NK-92 (cell line): Measurements from ENCODE around the gene H1-8.
"Not testable (repeated sequence)": the region's sequence is repeated elsewhere in the genome, so short reads cannot be mapped to it uniquely, and the experiment has no call there.

Experiments used
- DNase-seq: peaks from one replicate; lab custom pipeline; 2025; ENCODE audit not compliant: unreplicated experiment; lab: John Stamatoyannopoulos, UW

H1-8 gene, protein sequence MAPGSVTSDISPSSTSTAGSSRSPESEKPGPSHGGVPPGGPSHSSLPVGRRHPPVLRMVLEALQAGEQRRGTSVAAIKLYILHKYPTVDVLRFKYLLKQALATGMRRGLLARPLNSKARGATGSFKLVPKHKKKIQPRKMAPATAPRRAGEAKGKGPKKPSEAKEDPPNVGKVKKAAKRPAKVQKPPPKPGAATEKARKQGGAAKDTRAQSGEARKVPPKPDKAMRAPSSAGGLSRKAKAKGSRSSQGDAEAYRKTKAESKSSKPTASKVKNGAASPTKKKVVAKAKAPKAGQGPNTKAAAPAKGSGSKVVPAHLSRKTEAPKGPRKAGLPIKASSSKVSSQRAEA

GRCh38 chr3:129543156-129543790 is at the start of gene H1-8:
TSS of gene H1-8 (plus strand) at chr3:129543175. CDS start at chr3:129543219, 44 bp downstream.
- no peak for DNase-seq

DNA sequence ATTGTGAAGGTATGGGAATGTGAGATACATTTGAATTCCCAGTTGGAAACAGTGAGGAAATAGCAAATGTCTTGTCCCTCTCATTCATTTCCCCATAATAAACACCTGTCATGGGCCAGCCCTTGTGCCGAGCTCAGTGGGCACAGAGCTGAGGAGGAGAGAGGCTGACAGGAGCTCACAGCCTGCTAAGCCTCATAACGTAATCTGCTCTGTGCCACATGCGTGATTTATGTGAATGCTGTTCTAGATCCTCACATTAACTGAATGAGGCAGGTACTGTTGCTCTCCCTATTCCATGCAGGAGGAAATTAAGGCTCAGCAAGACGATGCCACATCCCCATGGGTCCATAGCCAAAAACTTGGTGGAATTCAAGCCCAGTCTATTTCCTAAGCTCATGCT is 49.8 kb upstream of the H1-8 start:
- no peak for DNase-seq

DNA sequence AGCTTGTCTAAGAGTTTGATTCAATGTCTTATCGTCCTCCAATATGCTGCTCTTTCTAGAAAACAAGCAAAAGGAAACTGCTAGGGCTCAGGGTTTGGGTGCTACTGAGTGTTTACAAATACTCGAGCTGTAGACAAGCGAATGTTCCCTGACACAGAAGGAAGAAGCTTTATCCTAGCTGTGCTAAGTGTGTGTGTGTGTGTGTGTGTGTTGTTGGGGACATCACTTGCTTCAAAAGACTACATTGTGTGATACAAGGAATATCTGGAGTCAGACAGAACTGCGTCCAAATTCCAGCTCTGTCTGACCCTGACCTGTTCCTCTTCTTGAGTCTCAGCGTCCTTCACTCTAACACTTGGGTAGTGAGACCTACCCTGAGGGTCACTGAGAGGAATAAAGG is 48.5 kb upstream of the H1-8 start:
- DNase-seq, result not testable (repeated sequence)

DNA sequence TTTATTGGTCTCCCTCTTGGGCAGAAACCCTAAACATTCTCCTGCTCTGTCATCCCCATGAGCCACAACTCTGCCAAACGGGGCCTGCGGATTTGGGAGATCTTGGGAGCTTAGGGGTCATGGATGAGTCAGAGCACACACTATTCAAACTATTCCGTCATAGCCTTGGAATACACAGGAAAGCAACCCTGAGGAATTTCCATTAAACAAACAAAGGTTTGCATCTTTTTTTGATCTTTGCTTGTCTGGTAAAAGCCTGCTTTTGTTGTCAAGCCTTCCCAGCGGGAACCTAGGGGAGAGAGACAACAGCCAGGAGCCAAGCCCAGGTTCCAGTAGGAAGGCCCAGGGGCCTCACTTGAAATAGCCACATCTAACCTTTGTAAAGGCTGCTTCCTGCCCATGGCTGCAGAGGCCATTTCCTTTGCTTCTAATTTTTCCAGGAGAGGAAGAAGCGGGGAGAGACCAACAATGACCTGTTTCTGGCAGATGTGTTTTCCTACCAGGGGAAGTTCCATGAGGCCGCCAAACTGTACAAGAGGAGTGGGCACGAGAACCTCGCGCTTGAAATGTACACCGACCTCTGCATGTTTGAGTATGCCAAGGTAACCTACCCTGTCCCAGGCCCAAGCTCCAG is 47.9 kb upstream of the H1-8 start:
- DNase-seq, result not testable (repeated sequence)

- DNase-seq, result not testable (repeated sequence)
Observed at GRCh38 chr3:129497876-129498275, 45.1 kb upstream of the H1-8 start.

GRCh38 chr3:129498603-129499488 is 44.1 kb upstream of the H1-8 start:
- not testable (repeated sequence) for DNase-seq

GRCh38 chr3:129499604-129500333 is 43.2 kb upstream of the H1-8 start:
- not testable (repeated sequence) for DNase-seq

DNA sequence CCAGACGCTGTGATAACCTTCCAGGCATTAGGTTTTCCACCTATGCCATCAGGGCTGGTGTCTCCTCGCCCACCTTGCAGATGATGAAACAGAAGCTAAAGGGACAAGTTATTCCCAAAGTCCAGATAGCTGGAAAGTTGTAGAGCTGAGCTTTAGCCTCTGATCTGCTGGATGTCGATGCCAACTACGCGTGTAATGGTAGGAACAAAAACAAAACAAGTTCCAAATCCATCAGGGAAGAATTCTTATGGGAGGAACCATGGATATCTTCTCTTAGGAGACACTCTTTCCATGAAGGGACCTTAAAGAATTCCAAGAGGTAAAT is 42.7 kb upstream of the H1-8 start:
- DNase-seq, result no peak

DNA sequence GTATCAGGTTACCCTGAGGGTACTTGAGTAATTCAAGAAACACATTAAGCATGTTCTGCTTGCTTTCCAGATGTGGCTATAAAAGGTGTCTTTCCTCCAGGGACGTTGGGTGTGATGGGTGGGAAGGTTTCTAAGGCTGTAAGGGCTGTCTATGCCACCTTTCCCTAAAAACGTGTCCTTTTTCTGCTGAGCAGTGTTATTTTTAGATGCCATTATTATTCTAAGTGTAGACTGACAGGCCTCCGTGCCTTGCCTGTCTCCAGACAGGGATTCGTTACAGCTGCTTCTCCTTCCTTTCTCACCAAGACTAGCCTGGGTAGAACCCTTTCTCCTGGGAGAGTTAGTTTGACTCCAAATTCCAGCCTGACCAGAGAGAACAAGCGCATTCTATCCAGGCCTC is 41.3 kb upstream of the H1-8 start:
- DNase-seq, result no peak

- DNase-seq, result no peak
Observed at GRCh38 chr3:129502641-129503408, 40.1 kb upstream of the H1-8 start.

- DNase-seq, result no peak
Observed at GRCh38 chr3:129503471-129504291, 39.3 kb upstream of the H1-8 start.

GRCh38 chr3:129504471-129505100 is 38.4 kb upstream of the H1-8 start:
- no peak for DNase-seq

- DNase-seq, result no peak
Observed at GRCh38 chr3:129505341-129505740, 37.6 kb upstream of the H1-8 start.

- DNase-seq, result no peak
Observed at GRCh38 chr3:129506231-129506742, 36.7 kb upstream of the H1-8 start.

- no peak for DNase-seq
Observed at GRCh38 chr3:129507181-129507831, 35.7 kb upstream of the H1-8 start.

- DNase-seq, result no peak
Observed at GRCh38 chr3:129512595-129512994, 30.4 kb upstream of the H1-8 start.

GRCh38 chr3:129513705-129514104 is 29.3 kb upstream of the H1-8 start:
- no peak for DNase-seq

DNA sequence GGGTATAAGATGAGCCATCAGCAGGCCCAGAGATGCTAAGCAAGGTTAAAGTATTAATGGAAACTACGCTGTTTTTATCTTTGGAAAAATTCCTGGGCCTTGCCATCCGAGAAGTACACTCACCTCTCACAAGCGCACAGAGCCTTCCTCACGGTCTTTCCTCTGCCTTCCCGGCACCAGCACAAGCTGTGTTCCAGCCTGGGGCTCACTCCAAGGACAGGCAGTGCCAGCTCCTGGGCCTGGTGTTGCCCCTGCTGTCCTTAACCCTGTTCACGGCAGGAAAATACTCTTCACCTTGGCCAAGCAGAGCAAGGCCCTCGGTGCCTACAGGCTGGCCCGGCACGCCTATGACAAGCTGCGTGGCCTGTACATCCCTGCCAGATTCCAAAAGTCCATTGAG is 28.9 kb upstream of the H1-8 start:
- no peak for DNase-seq
